Measurements from ENCODE around the gene PTCD2.
A peak's percentile ranks its signal among the peaks of the same experiment; 100 is the strongest.
"Not testable (repeated sequence)": the region's sequence is repeated elsewhere in the genome, so short reads cannot be mapped to it uniquely, and the experiment has no call there.

PTCD2 gene

GRCh38 chr5:72393052-72393451 lies 72.9 kb downstream of the PTCD2 start:
- DNase-seq (ENCODE audit: low read depth), result no peak
- no peak overlapping the region for H3K4me3 ChIP-seq (ENCODE audit: control insufficient read depth, low read depth, low read length)
- no peak for TF ChIP-seq CTCF (conservative IDR thresholded peaks at IDR 0.05; ENCODE audit: control insufficient read depth, insufficient read depth, low read depth, low read length)

GRCh38 chr5:72394688-72395087 lies 74.5 kb downstream of the PTCD2 start:
- peak; percentile 42 for DNase-seq (ENCODE audit: low read depth)
- no peak overlapping the region for H3K4me3 ChIP-seq (ENCODE audit: control insufficient read depth, low read depth, low read length)
- peak; percentile 67 for TF ChIP-seq CTCF (conservative IDR thresholded peaks at IDR 0.05; ENCODE audit: control insufficient read depth, insufficient read depth, low read depth, low read length)

DNA sequence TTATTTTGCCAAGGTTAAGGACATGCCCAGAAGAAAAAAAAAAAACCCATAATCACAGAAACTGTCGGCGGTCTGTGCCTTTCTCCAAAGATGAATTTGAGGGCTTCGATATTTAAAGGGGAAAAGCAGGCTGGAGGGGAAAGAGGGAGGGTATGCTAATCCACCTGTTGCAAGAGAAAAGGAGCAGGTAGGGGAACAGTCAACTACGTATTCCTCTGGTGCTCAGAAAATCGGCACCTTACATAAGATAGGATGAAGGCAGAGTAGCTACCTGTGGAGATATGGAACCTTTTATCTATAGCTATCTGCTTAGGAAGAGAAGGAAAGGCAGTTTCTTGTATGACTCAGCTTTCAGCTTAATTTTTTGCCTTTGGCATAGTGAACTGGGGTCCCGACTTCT lies 77.7 kb downstream of the PTCD2 start:
- no peak for TF ChIP-seq CTCF (conservative IDR thresholded peaks at IDR 0.05; ENCODE audit: control insufficient read depth, insufficient read depth, low read depth, low read length)
- H3K4me3 ChIP-seq (ENCODE audit: control insufficient read depth, low read depth, low read length), result no peak overlapping the region
- no peak for DNase-seq (ENCODE audit: low read depth)

- H3K4me3 ChIP-seq (ENCODE audit: control insufficient read depth, low read depth, low read length), result no peak overlapping the region
- no peak for DNase-seq (ENCODE audit: low read depth)
- no peak for TF ChIP-seq CTCF (conservative IDR thresholded peaks at IDR 0.05; ENCODE audit: control insufficient read depth, insufficient read depth, low read depth, low read length)
Observed at GRCh38 chr5:72400950-72401349, 80.8 kb downstream of the PTCD2 start.

- no peak overlapping the region for H3K4me3 ChIP-seq (ENCODE audit: control insufficient read depth, low read depth, low read length)
- no peak for TF ChIP-seq CTCF (conservative IDR thresholded peaks at IDR 0.05; ENCODE audit: control insufficient read depth, insufficient read depth, low read depth, low read length)
- DNase-seq (ENCODE audit: low read depth), result peak; percentile 25
Observed at GRCh38 chr5:72402381-72402890, 82.3 kb downstream of the PTCD2 start.

DNA sequence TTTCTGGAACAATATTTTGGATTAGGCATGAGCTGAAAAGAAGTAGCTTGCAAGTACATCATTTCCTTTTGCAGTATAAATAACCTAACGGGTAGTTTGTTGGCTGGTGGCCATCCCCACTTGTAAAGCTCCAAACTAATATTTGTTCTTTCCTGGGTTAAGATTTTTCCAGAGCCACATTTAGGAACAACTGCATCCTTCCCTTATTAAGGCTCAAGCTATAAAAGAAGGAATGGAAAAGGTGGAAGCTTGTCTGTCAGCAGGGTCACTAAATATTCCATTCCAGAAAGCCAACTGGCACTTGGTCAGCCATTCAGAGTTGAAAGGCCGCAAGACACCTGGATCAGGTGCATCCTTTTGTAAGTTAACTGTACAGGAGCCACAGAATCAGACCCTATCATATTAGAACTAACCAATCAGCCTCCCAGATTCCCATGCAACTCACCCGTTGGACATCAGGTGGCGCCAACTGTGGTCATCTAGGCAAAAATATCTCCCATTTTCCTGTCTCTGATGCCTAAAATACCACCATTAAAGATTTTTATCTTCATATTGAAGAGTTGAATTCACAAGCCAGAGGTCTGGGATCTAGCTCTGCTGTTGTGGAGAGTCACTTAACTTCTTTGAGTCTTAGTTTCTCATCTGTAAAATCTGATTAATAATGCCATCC lies 82.9 kb downstream of the PTCD2 start:
- H3K4me3 ChIP-seq (ENCODE audit: control insufficient read depth, low read depth, low read length), result no peak overlapping the region
- TF ChIP-seq CTCF (conservative IDR thresholded peaks at IDR 0.05; ENCODE audit: control insufficient read depth, insufficient read depth, low read depth, low read length), result peak; percentile 68
- DNase-seq (ENCODE audit: low read depth), result peak; percentile 41

DNA sequence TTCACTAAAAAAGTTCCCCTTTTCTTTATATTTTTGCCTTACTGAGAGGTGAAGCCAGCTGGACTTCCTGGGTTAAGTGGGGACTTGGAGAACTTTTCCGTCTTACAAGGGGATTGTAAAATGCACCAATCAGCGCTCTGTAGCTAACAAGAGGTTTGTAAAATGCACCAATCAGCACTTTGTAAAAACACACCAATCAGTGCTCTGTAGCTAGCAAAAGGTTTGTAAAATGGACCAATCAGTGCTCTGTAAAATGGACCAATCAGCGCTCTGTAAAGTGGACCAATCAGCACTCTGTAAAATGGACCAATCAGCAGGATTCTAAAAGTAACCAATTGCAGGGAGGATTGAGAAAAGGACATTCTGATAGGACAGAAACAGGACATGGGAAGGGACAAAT lies 84.6 kb downstream of the PTCD2 start:
- not testable (repeated sequence) for H3K4me3 ChIP-seq (ENCODE audit: control insufficient read depth, low read depth, low read length); DNase-seq (ENCODE audit: low read depth)
